Fibroblast of pulmonary artery (primary cell): ENCODE measurements around the gene ACCSL.

Source experiments
- DNase-seq: peaks from one replicate; pipeline ENCODE4 v3.0.0-alpha.2; 2010; ENCODE audit warnings: low read depth
- H3K4me3 ChIP-seq: replicated peaks from 2 replicates; pipeline ENCODE4 v1.5.1; 2011; ENCODE audit warnings: low read depth, mild to moderate bottlenecking, control low read depth, low read length, moderate library complexity
- CTCF ChIP-seq: IDR thresholded peaks from 2 replicates; pipeline ENCODE4 v1.5.1; 2011; ENCODE audit warnings: mild to moderate bottlenecking, control low read depth, low read length, inconsistent platforms; ENCODE audit errors: missing control alignments

Gene ACCSL

GRCh38 chr11:44080951-44081350 lies 33.2 kb downstream of the ACCSL start:
- no peak for TF ChIP-seq CTCF
- no peak for DNase-seq
- H3K4me3 ChIP-seq: no peak overlapping the region

- no peak for TF ChIP-seq CTCF
- DNase-seq: no peak
- no peak overlapping the region for H3K4me3 ChIP-seq
Observed at GRCh38 chr11:44082645-44083044, 34.9 kb downstream of the ACCSL start.

- TF ChIP-seq CTCF: no peak
- no peak overlapping the region for H3K4me3 ChIP-seq
- no peak for DNase-seq
Observed at GRCh38 chr11:44083433-44083832, 35.7 kb downstream of the ACCSL start.

GRCh38 chr11:44083906-44084305 lies 36.1 kb downstream of the ACCSL start:
- no peak overlapping the region for H3K4me3 ChIP-seq
- TF ChIP-seq CTCF: no peak
- DNase-seq: peak; percentile 61

- no peak for TF ChIP-seq CTCF
- no peak for DNase-seq
- no peak overlapping the region for H3K4me3 ChIP-seq
Observed at GRCh38 chr11:44085330-44085729, 37.5 kb downstream of the ACCSL start.

- H3K4me3 ChIP-seq: no peak overlapping the region
- TF ChIP-seq CTCF: no peak
- DNase-seq: no peak
Observed at GRCh38 chr11:44088377-44088776, 40.6 kb downstream of the ACCSL start.

GRCh38 chr11:44088871-44089270 lies 41.1 kb downstream of the ACCSL start:
- TF ChIP-seq CTCF: no peak
- no peak overlapping the region for H3K4me3 ChIP-seq
- DNase-seq: no peak
